ENCODE data around the gene PSMB2. TPM values are rescaled to one million over a fixed set of nuclear protein-coding genes. Genes with fewer than 3 reads are reported as not detected.

Gene PSMB2
- total RNA-seq, 1 experiment from 2014 or later = 124 TPM

- in situ Hi-C loops (cut with HindIII; ENCODE audit: low sequenced_read_pairs) = no loop called here
- DNase-seq (ENCODE audit: low spot score) = no peak
These were observed 65.1 kb downstream of the PSMB2 start for GRCh38 chr1:35576061-35576765.

GRCh38 chr1:35575416-35575958 is 65.8 kb downstream of the PSMB2 start:
- in situ Hi-C loops (cut with HindIII; ENCODE audit: low sequenced_read_pairs) = no loop called here
- no peak for DNase-seq (ENCODE audit: low spot score)

GRCh38 chr1:35574655-35575415 is 66.5 kb downstream of the PSMB2 start:
- DNase-seq (ENCODE audit: low spot score) = no peak
- in situ Hi-C loops (cut with HindIII; ENCODE audit: low sequenced_read_pairs) = no loop called here

GRCh38 chr1:35574125-35574654 is 67.1 kb downstream of the PSMB2 start:
- DNase-seq (ENCODE audit: low spot score) = no peak
- in situ Hi-C loops (cut with HindIII; ENCODE audit: low sequenced_read_pairs) = no loop called here

GRCh38 chr1:35573198-35574124 is 67.9 kb downstream of the PSMB2 start, which contains the start of gene TFAP2E:
TFAP2E (plus strand) TSS chr1:35573314; CDS start chr1:35573578, 264 bp downstream.
- peak; percentile 60 for DNase-seq (ENCODE audit: low spot score)
- in situ Hi-C loops (cut with HindIII; ENCODE audit: low sequenced_read_pairs) = no loop called here

GRCh38 chr1:35572296-35572695 is 69.0 kb downstream of the PSMB2 start:
- DNase-seq (ENCODE audit: low spot score) = no peak
- in situ Hi-C loops (cut with HindIII; ENCODE audit: low sequenced_read_pairs) = no loop called here

GRCh38 chr1:35571263-35571662 is 70.1 kb downstream of the PSMB2 start:
- DNase-seq (ENCODE audit: low spot score) = no peak
- in situ Hi-C loops (cut with HindIII; ENCODE audit: low sequenced_read_pairs) = no loop called here

GRCh38 chr1:35570589-35571137 is 70.7 kb downstream of the PSMB2 start:
- DNase-seq (ENCODE audit: low spot score) = no peak
- in situ Hi-C loops (cut with HindIII; ENCODE audit: low sequenced_read_pairs) = no loop called here

GRCh38 chr1:35569936-35570335 is 71.4 kb downstream of the PSMB2 start:
- DNase-seq (ENCODE audit: low spot score) = no peak
- in situ Hi-C loops (cut with HindIII; ENCODE audit: low sequenced_read_pairs) = loop anchor here (10.0 kb wide), 2 partner anchors 125 to 155 kb away; no protein-coding TSS in a partner anchor

- peak; percentile 83 for DNase-seq (ENCODE audit: low spot score)
- in situ Hi-C loops (cut with HindIII; ENCODE audit: low sequenced_read_pairs) = loop anchor here (10.0 kb wide), 2 partner anchors 124 to 156 kb away; no protein-coding TSS in a partner anchor
These were observed 72.3 kb downstream of the PSMB2 start for GRCh38 chr1:35568975-35569395.

GRCh38 chr1:35567947-35568558 is 73.3 kb downstream of the PSMB2 start:
- in situ Hi-C loops (cut with HindIII; ENCODE audit: low sequenced_read_pairs) = loop anchor here (10.0 kb wide), 2 partner anchors 123 to 157 kb away; no protein-coding TSS in a partner anchor
- no peak for DNase-seq (ENCODE audit: low spot score)

- no peak for DNase-seq (ENCODE audit: low spot score)
- in situ Hi-C loops (cut with HindIII; ENCODE audit: low sequenced_read_pairs) = loop anchor here (10.0 kb wide), 2 partner anchors 121 to 159 kb away; no protein-coding TSS in a partner anchor
These were observed 75.6 kb downstream of the PSMB2 start for GRCh38 chr1:35565742-35566133.

GRCh38 chr1:35564884-35565741 is 76.2 kb downstream of the PSMB2 start:
- DNase-seq (ENCODE audit: low spot score) = peak; percentile 36

GRCh38 chr1:35564037-35564883 is 77.1 kb downstream of the PSMB2 start:
- in situ Hi-C loops (cut with HindIII; ENCODE audit: low sequenced_read_pairs) = loop anchor here (10.0 kb wide), 2 partner anchors 119 to 161 kb away; no protein-coding TSS in a partner anchor
- peak; percentile 79 for DNase-seq (ENCODE audit: low spot score)

More at GRCh38 chr1:35564884-35565741, 76.2 kb downstream of the PSMB2 start:
- in situ Hi-C loops (cut with HindIII; ENCODE audit: low sequenced_read_pairs) = loop anchor here (10.0 kb wide), 2 partner anchors 120 to 160 kb away; no protein-coding TSS in a partner anchor

- no peak for DNase-seq (ENCODE audit: low spot score)
- in situ Hi-C loops (cut with HindIII; ENCODE audit: low sequenced_read_pairs) = loop anchor here (10.0 kb wide), 2 partner anchors 118 to 162 kb away; no protein-coding TSS in a partner anchor
These were observed 78.2 kb downstream of the PSMB2 start for GRCh38 chr1:35563166-35563565.
